Measurements from ENCODE around the gene SLCO3A1.

DNA sequence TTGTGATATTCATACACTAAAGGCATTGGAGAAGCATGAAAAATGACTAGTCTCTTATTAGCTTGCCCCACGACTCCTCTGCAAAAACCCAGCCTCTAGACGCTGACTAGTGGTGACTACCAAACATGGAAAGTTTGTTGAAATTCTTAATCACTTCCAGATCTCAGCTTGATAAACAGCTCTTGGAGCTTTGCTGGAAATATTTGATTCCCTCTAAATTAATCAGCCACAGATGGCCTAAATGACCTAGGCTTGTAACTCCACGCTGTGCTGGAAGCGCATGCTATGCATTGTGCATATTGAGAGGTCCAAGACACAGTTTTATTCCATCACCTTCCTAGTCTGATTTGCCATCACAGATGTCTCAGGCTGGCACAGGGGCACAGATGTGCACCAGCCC is 295.5 kb downstream of the SLCO3A1 start:
- TF ChIP-seq, protein P1, sequence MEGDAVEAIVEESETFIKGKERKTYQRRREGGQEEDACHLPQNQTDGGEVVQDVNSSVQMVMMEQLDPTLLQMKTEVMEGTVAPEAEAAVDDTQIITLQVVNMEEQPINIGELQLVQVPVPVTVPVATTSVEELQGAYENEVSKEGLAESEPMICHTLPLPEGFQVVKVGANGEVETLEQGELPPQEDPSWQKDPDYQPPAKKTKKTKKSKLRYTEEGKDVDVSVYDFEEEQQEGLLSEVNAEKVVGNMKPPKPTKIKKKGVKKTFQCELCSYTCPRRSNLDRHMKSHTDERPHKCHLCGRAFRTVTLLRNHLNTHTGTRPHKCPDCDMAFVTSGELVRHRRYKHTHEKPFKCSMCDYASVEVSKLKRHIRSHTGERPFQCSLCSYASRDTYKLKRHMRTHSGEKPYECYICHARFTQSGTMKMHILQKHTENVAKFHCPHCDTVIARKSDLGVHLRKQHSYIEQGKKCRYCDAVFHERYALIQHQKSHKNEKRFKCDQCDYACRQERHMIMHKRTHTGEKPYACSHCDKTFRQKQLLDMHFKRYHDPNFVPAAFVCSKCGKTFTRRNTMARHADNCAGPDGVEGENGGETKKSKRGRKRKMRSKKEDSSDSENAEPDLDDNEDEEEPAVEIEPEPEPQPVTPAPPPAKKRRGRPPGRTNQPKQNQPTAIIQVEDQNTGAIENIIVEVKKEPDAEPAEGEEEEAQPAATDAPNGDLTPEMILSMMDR (conservative IDR thresholded peaks at IDR 0.05 in 1 of 2, IDR thresholded peaks at IDR 0.05 in 1 of 2; ENCODE audit: low read depth in 1 of 2, low read length in 2 of 2), result no peak
- no peak for TF ChIP-seq EZH2 (IDR thresholded peaks at IDR 0.05; ENCODE audit: low read length, missing control alignments)
